Stimulated activated naive B cell treated with anti-CD40 and anti-IgM and Interleukin-4, amounts not matched to agents 10 μg/mL and 1 μg/mL and 100 μg/mL, for 72 hours (primary cell): ENCODE measurements around the gene MCRIP2.

Experiments
- ATAC-seq, 2 donors: fragments of 150-1000 bp; cut with Tn5 transposase; replicated peaks; 2 replicates each; pipeline ENCODE4 v1.10.0; 2021; ENCODE audit warnings: moderate library complexity in 1 of 2
- DNase-seq: peaks from one replicate; pipeline ENCODE4 v3.0.0; 2021
- H3K27ac Mint-ChIP-seq: one replicate; pipeline ENCODE4 v1.8.0; 2022; ENCODE audit warnings: mild to moderate bottlenecking, mixed read lengths
- H3K27me3 Mint-ChIP-seq, 2 donors: one replicate each; pipeline ENCODE4 v1.8.0; 2022; ENCODE audit warnings: mixed read lengths in 2 of 2
- H3K36me3 Mint-ChIP-seq, 2 donors: one replicate each; pipeline ENCODE4 v1.8.0; 2022; ENCODE audit warnings: mixed read lengths in 2 of 2, mild to moderate bottlenecking in 1 of 2
- H3K4me1 Mint-ChIP-seq, 2 donors: one replicate each; pipeline ENCODE4 v1.8.0; 2022; ENCODE audit warnings: mixed read lengths in 2 of 2, mild to moderate bottlenecking in 1 of 2
- H3K4me3 Mint-ChIP-seq, 2 donors: one replicate each; pipeline ENCODE4 v1.8.0; 2022; ENCODE audit warnings: mild to moderate bottlenecking in 2 of 2, mixed read lengths in 2 of 2, moderate library complexity in 1 of 2
- H3K9me3 Mint-ChIP-seq, 2 donors: one replicate each; pipeline ENCODE4 v1.8.0; 2022; ENCODE audit warnings: mixed read lengths in 2 of 2, mild to moderate bottlenecking in 1 of 2

The MCRIP2 gene

DNA sequence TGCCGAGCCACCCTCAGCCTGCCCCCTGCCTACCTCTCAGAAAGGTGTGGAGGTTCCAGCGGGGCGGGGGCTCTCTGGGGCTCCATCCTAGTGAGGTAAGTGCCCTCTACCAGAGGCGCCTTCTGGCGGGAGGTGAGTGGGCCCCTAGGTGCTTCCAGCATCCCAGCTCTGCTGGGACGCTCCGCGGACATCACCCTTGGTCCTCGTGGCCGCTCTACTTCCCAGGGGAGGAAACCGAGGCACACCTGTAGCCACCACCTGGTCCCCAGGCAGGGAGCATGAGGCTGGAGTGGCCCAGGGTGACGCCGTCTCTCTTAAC, 1.4 kb downstream of the MCRIP2 start:
- ATAC-seq (no peak), DNase-seq (no peak)
- H3K27ac Mint-ChIP-seq, result peak overlapping the region; percentile 73
- H3K4me1 Mint-ChIP-seq, result peaks cover 24 to 58% of the 10 kb centered on the region in 2 donors
- H3K4me3 Mint-ChIP-seq, result peak overlapping the region; percentile 83 to 84
- H3K27me3 Mint-ChIP-seq, result no peaks in the 10 kb centered on the region
- H3K36me3 Mint-ChIP-seq, result peaks cover 7 to 10% of the 10 kb centered on the region in 2 donors
- H3K9me3 Mint-ChIP-seq, result no peaks in the 10 kb centered on the region

DNA sequence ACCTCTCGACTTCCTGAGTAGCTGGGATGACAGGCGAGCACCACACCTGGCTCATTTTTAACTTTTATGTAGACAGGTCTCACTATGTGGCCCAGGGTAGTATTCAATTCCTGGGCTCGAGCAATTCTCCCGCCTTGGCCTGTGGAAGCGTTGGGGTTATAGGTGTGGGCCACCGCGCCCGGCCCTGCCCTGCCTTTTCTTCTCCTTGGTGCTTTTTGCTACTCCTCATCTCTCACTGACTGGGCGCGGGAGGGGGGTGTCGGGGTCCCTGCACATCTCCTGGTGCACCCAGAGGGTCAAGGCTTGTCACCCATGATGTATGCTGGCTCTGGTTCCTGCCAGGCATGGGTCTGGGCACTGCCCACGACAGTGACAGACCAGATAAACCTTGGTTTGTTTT, 2.9 kb downstream of the MCRIP2 start:
- Mint-ChIP-seq H3K9me3 (no peaks in the 10 kb centered on the region), H3K4me1 (peaks cover 22 to 60% of the 10 kb centered on the region in 2 donors), H3K36me3 (peaks cover 7 to 10% of the 10 kb centered on the region in 2 donors), H3K27ac (peak overlapping the region; percentile 56), H3K27me3 (no peaks in the 10 kb centered on the region), H3K4me3 (peak overlapping the region in 1 of 2 donors; percentile 84)
- DNase-seq (no peak), ATAC-seq (no peak)

DNA sequence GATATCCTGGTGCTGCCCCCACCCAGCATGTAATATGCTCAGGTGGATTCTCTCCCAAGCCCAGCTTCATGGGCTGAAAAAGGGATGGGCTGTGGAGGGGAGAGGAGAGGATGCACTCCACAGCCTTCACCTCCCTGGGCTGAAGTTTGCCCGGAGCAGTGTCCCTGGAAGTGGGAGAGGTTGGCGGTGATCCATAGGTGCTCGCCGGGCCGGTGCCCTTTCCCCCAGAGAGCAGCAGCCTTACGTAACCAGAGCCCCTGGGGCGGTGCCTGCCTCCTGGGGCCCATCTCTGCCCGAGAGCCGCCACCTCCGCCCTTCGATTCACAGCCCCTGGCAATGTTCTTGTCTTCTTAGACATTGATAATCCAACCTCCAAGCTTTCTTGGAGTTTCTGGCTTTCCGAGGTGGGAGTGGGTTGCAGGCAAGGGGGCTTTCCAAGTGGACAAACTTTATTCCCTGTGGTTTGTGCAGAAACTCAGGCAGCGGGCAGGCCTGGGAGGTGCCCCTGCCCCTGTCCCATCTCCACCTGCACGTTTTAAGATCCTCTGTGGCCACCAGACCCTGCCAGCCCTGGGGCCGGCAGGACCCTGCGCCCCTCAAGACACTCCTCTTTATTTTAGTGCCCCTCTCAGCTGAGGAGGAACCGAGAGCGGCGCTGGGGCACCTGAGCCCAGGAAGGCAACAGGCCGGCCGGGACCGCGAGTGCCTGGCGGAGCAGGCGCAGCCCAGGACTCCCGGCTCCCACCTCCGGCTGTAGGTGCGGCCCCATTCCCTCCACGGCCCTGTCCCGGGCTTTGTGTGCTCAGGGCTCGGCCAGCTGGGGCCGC, 4.4 kb downstream of the MCRIP2 start:
- no peak for ATAC-seq
- Mint-ChIP-seq H3K9me3 (no peaks in the 10 kb centered on the region), H3K4me1 (peaks cover 26 to 62% of the 10 kb centered on the region in 2 donors), H3K4me3 (peak overlapping the region in 1 of 2 donors; percentile 28), H3K36me3 (peaks cover 7 to 10% of the 10 kb centered on the region in 2 donors), H3K27me3 (no peaks in the 10 kb centered on the region), H3K27ac (peak overlapping the region; percentile 31)
- no peak for DNase-seq

DNA sequence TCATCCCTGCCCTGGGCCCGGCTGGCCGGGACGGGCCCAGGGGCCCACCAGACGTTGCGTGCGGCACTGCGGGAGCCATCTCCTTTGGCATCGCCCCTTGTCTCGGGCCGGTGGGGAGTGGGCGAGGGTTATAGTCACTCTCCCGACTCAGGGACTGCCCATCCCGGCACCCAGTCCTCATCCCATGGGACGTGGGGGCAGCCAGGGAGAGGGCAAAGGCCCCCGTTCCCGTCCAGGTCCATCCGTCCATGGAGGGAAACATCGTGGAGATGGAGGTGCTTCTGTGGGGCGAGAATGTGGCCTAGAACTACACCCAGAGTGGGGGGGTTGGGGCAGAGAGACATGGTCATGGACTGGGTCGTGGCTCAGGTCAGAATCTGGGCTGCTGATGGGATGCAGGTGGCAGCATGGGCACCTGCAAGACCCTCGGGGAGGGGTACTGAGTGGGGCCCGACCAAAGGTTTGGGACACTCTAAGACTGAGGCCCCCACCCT, 5.1 kb downstream of the MCRIP2 start:
- no peaks in the 10 kb centered on the region for H3K9me3 Mint-ChIP-seq
- H3K36me3 Mint-ChIP-seq, result peaks cover 9 to 10% of the 10 kb centered on the region in 2 donors
- DNase-seq (no peak), ATAC-seq (no peak)
- peaks cover 26 to 62% of the 10 kb centered on the region in 2 donors for H3K4me1 Mint-ChIP-seq
- peak overlapping the region; percentile 51 for H3K27ac Mint-ChIP-seq
- H3K4me3 Mint-ChIP-seq, result peak overlapping the region; percentile 36 to 37
- no peaks in the 10 kb centered on the region for H3K27me3 Mint-ChIP-seq

DNA sequence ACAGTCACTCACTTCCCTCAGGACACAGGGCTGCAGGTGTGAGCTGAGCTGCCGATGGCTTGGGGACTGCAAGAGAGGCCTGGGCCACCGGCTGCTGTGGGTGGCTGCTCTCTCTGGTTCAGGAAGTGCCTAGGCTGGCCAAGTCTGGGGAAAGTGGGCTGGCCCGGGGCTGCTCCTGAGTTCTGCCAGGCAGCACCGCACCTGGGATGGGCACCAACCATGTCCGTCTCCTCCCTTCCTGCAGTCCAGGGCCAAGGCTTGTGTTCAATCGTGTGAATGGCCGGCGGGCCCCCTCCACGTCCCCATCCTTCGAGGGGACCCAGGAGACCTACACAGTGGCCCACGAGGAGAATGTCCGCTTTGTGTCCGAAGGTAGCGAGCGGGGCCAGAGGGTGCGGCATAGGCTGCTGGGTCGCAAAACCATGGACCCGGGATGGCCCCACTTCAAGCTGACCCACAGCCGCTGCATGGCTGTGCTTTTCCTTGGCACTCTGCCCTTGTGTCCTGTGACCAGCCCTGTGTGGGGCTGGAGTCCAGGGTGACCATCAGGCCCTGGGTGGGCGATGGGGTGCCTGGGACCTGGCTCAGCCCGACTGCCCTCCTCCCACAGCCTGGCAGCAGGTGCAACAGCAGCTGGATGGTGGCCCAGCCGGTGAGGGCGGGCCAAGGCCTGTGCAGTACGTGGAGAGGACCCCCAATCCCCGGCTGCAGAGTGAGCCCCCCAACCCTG, 5.7 kb downstream of the MCRIP2 start:
- peaks cover 26 to 62% of the 10 kb centered on the region in 2 donors for H3K4me1 Mint-ChIP-seq
- H3K4me3 Mint-ChIP-seq, result peak overlapping the region; percentile 36 to 37
- DNase-seq, result no peak
- no peaks in the 10 kb centered on the region for H3K9me3 Mint-ChIP-seq
- ATAC-seq, result no peak
- H3K36me3 Mint-ChIP-seq, result peaks cover 9 to 10% of the 10 kb centered on the region in 2 donors
- peak overlapping the region; percentile 51 for H3K27ac Mint-ChIP-seq
- no peaks in the 10 kb centered on the region for H3K27me3 Mint-ChIP-seq

DNA sequence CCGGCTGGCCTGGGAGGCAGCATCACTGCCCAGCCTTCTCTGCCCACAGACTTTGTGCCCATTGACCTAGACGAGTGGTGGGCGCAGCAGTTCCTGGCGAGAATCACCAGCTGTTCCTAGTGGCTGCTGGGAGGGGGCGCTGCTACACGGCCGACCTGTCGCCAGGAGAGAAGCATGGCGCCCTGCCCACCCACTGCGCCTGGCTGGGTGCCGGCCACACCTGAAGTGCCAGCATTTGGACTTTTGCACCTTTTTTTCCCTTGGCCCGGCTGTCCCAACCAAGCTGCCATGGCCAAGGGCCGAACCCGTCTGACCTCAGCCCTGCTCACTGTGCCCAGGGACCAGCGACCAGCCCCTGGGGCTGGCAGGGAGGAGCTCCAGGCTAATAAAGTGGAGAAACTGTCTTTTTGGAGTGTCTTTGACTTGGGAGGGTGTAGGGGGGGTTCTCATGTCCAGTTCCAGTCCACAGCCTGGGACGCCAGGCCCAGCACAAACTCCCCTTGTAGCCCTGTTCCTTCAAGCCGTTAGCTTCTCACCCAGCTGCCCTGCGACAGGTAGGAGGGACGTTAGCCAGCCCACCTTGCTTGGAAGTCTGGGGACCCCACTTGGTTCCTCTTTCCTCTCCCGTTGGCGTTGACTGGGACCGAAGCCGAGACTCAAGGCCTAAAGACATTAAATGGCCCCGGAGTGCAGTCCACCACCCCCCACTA, 6.6 kb downstream of the MCRIP2 start:
- H3K9me3 Mint-ChIP-seq, result no peaks in the 10 kb centered on the region
- H3K36me3 Mint-ChIP-seq, result peaks cover 10 to 11% of the 10 kb centered on the region in 2 donors
- DNase-seq, result no peak
- no peaks in the 10 kb centered on the region for H3K27me3 Mint-ChIP-seq
- H3K27ac Mint-ChIP-seq, result peak overlapping the region; percentile 93
- peak overlapping the region; percentile 86 to 91 for H3K4me3 Mint-ChIP-seq
- peaks cover 22 to 53% of the 10 kb centered on the region in 2 donors for H3K4me1 Mint-ChIP-seq
- peak; percentile 0 to 25 for ATAC-seq

DNA sequence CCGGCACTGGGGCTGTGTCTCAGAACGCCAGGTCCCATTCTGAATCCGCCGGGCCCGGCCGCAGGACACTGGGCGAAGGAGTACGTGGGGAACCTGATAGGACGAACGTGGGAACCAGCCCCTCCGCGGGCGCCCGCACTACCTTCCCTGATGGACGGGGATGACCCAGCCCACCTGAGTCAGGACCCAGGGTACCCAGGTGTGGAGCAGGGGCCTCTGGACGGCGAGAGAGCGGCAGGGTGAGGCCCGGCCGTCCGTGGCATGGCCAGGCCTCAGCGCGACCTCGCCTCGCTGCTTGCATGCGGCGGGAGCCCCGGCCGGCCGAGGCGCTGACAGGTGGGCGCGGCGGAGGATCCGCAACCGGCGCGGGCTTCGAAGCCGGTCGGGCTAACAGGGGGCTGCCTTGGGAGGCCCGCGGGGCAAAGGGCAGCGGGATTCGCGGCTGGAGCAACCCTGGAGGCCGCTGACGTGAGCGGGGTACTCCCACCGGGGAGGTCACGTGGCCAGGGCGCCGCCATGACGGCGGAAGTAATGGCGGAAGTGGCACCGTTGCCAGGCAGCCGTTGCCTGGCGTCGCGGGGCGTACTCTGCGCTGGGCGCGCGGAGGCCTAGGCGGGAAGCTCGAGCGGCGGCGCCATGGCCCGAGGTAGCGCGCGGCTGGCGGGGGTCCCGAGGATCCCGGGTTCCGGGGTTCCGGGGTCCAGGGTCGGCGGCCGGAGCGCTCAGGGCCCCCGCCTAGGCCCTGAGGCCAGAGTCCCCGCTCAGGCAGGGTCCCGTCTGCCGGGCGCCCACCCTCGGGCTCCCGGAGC, 7.4 kb downstream of the MCRIP2 start, which contains the start of gene WDR90:
Gene WDR90, plus strand, starts transcription at position 585 of the 809 bp plus-strand sequence. Its CDS starts 52 bp downstream, at position 637.
- peak; percentile 90 for DNase-seq
- H3K4me3 Mint-ChIP-seq, result peak within 1 kb of the TSS; percentile 86 to 91
- peak within 1 kb of the TSS; percentile 93 for H3K27ac Mint-ChIP-seq
- H3K4me1 Mint-ChIP-seq, result peaks cover 20 to 46% of the 10 kb centered on the region in 2 donors
- ATAC-seq, result peak; percentile 92 to 95
- no peaks in the 10 kb centered on the region for H3K27me3 Mint-ChIP-seq
- H3K36me3 Mint-ChIP-seq, result peaks cover 8% of the 10 kb centered on the region in 2 donors
- no peaks in the 10 kb centered on the region for H3K9me3 Mint-ChIP-seq

DNA sequence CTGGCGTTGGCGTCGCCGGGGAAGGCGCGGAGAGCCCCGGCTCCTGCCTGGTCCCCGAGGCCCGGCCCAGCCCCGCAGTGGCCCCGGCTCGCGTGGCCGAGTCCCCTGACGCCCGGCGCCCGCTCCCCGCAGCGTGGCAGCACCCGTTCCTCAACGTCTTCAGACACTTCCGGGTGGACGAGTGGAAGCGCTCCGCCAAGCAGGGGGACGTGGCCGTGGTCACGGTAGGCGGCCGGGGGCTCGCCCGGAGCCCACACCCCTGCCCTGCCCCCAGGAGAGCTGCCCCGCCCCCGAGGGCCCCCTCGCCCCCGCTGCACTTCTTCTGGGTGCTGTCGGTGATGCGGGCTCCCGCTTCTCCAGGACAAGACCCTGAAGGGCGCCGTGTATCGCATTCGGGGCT, 8.0 kb downstream of the MCRIP2 start:
- peaks cover 16 to 39% of the 10 kb centered on the region in 2 donors for H3K4me1 Mint-ChIP-seq
- peak overlapping the region; percentile 47 for H3K27ac Mint-ChIP-seq
- H3K4me3 Mint-ChIP-seq, result peak overlapping the region; percentile 78 to 81
- H3K27me3 Mint-ChIP-seq, result no peaks in the 10 kb centered on the region
- ATAC-seq, result peak; percentile 15 to 28
- no peaks in the 10 kb centered on the region for H3K9me3 Mint-ChIP-seq
- H3K36me3 Mint-ChIP-seq, result peaks cover 2 to 6% of the 10 kb centered on the region in 2 donors
- DNase-seq, result no peak

DNA sequence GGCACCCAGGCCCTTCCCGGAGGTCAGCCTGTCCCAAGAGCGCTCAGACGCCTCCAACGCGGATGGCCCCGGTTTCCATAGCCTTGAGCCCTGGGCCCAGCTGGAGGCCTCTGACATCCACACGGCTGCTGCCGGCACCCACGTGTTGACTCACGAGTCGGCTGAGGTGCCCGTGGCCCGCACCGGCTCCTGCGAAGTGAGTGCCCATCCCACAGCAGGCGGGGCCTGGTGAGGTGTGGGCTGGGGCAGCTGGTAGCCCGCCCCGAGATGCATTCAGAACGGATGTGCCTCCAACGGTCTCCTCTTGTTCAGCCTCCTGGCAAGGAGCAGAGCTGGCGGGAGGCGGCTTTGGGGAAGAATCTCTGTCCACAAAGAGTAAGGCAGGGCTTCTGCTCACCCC, 10.2 kb downstream of the MCRIP2 start:
- no peak for DNase-seq
- no peaks in the 10 kb centered on the region for H3K9me3 Mint-ChIP-seq
- ATAC-seq, result no peak
- H3K4me3 Mint-ChIP-seq, result no peak overlapping the region
- peaks cover 12 to 24% of the 10 kb centered on the region in 2 donors for H3K4me1 Mint-ChIP-seq
- no peak overlapping the region for H3K27ac Mint-ChIP-seq
- H3K27me3 Mint-ChIP-seq, result no peaks in the 10 kb centered on the region
- H3K36me3 Mint-ChIP-seq, result peaks cover 0 to 4% of the 10 kb centered on the region in 2 donors

DNA sequence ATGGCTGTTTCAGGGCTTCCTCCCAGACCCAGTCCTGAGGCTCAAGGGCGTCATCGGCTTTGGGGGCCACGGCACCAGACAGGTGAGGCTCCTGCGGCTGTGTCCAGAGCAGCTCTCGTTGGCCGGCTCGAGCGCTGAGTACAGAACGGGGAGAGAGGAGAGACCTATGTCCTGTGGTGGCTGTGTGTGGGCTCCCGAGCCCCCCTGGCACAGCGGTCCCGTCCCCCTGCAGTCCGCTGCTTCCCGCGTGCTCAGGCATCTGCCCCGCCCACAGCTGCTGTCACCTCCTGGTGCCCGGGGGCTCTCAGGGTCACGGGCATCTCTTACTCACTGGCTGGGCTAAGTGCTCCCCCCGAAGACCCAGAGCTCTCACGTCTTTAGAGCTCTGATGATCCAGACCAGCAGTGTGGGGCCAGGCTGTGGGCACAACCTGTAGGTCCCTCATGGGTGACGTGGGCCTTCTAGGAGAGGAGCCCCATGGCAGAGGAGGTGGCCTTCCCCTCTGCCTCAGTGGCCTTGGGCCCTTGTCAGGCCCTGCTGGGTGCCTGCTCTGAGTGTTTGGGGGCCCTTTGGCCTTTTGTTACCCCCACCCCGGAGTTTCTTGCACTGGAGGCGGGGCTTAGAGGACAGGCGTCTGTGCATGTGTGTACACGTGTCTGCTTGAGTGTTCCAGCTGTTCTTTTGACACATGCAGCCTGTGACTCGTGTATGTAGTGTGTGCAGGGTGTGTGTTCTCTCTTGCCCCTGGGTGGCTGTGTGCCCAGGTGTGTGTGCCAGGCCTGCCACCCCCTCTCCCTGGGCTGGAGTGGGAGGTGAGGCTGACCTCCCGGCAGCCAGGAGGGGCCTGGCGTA, 11.1 kb downstream of the MCRIP2 start:
- no peak overlapping the region for H3K4me3 Mint-ChIP-seq

DNA sequence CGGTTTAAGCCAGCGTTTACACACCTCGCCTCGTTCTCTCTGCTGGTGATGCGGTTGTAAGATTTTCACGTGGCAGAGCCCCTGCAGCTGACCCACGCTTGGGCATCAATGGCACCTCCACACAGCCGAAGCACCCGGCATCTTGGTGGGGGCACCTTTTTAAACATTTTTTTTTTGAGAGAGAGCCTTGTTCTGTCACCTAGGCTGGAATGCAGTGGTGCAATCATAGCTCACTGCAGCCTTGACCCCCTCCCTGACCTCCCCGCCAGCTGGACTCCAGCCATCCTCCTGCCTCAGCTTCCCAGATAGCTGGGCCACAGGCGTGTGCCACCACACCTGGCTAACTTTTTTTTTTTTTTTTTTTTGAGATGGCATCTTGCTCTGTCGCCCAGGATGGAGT, 12.4 kb downstream of the MCRIP2 start:
- no peak overlapping the region for H3K27ac Mint-ChIP-seq
- H3K9me3 Mint-ChIP-seq, result no peaks in the 10 kb centered on the region
- no peak overlapping the region for H3K4me3 Mint-ChIP-seq
- H3K4me1 Mint-ChIP-seq, result peaks cover 6 to 8% of the 10 kb centered on the region in 2 donors
- no peak for ATAC-seq
- no peak for DNase-seq
- no peaks in the 10 kb centered on the region for H3K27me3 Mint-ChIP-seq
- peaks cover 7 to 8% of the 10 kb centered on the region in 2 donors for H3K36me3 Mint-ChIP-seq

More for the DNA sequence above, 11.1 kb downstream of the MCRIP2 start:
- H3K27me3 Mint-ChIP-seq, result no peaks in the 10 kb centered on the region
- no peak overlapping the region for H3K27ac Mint-ChIP-seq
- no peaks in the 10 kb centered on the region for H3K9me3 Mint-ChIP-seq
- no peak for DNase-seq
- peaks cover 9 to 18% of the 10 kb centered on the region in 2 donors for H3K4me1 Mint-ChIP-seq
- H3K36me3 Mint-ChIP-seq, result peaks cover 0 to 4% of the 10 kb centered on the region in 2 donors
- ATAC-seq, result no peak

DNA sequence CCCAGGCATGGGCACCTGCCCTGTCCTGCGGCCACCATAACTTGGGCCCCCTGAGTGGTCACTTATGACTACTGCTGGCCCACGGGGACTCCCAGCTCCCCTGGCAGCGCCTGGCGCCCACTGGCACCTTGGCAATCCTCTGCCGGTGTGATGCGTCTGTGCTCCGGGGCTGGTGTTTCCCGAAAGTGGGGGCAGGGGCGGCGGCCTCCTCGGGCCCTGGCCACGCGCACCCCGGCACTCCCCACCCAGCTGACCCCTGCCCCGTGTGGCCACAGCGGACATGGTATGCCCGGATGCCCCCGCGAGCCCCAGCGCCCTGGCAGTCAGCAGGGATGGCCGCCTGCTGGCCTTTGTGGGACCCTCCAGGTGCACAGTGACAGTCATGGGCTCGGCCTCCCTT, 15.9 kb downstream of the MCRIP2 start:
- Mint-ChIP-seq H3K9me3 (no peaks in the 10 kb centered on the region), H3K4me1 (peaks cover 4 to 15% of the 10 kb centered on the region in 2 donors), H3K27ac (no peak overlapping the region), H3K4me3 (no peak overlapping the region), H3K36me3 (peaks cover 13 to 23% of the 10 kb centered on the region in 2 donors), H3K27me3 (no peaks in the 10 kb centered on the region)
- ATAC-seq (no peak), DNase-seq (no peak)
